ENCODE measurements around the gene CORO2A.
A peak's percentile ranks its signal among the peaks of the same experiment; 100 is the strongest.
"Not testable (repeated sequence)": the region's sequence is repeated elsewhere in the genome, so short reads cannot be mapped to it uniquely, and the experiment has no call there.

Gene CORO2A

GRCh38 chr9:98081477-98082219 is 110.8 kb downstream of the CORO2A start:
- no peak for DNase-seq (ENCODE audit: low read depth)

GRCh38 chr9:98080780-98081179 is 111.7 kb downstream of the CORO2A start:
- no peak for DNase-seq (ENCODE audit: low read depth)

- DNase-seq (ENCODE audit: low read depth) = no peak
These were observed 112.1 kb downstream of the CORO2A start for GRCh38 chr9:98080326-98080725.

- no peak for DNase-seq (ENCODE audit: low read depth)
These were observed 113.5 kb downstream of the CORO2A start for GRCh38 chr9:98078895-98079294.

- not testable (repeated sequence) for DNase-seq (ENCODE audit: low read depth)
These were observed 115.9 kb downstream of the CORO2A start for GRCh38 chr9:98076514-98076890.

GRCh38 chr9:98075332-98075805 is 117.1 kb downstream of the CORO2A start:
- DNase-seq (ENCODE audit: low read depth) = peak; percentile 79

GRCh38 chr9:98074115-98074990 is 118.1 kb downstream of the CORO2A start:
- DNase-seq (ENCODE audit: low read depth) = peak; percentile 33

- no peak for DNase-seq (ENCODE audit: low read depth)
These were observed 120.7 kb downstream of the CORO2A start for GRCh38 chr9:98071737-98072136.
